OCI-LY1 (cell line): Measurements from ENCODE around the gene PALD1.

Source experiments
- CTCF ChIP-seq: fragments of 200-600 bp; sonication (generic), shearing (Covaris generic); IDR thresholded peaks from 2 replicates; pipeline ENCODE4 v1.5.1; 2017; ENCODE audit warnings: mild to moderate bottlenecking, antibody characterized with exemption, low read length, moderate library complexity, mixed read lengths
- EZH2 ChIP-seq: fragments of 200-600 bp; sonication (generic), shearing (Covaris generic); IDR thresholded peaks from 2 replicates; pipeline ENCODE4 v1.8.0; 2017; ENCODE audit warnings: borderline replicate concordance, mixed run types, mild to moderate bottlenecking, antibody characterized with exemption, low read length, moderate library complexity, mixed read lengths

GRCh38 chr10:70575874-70576802, 97.6 kb downstream of the PALD1 start:
- TF ChIP-seq CTCF (no peak), EZH2 (no peak)
